DMS114 treated with DMSO at 0.1 percent for 48 hours (cell line): ENCODE results near the gene LRRK1.
"Not testable (repeated sequence)": the region's sequence is repeated elsewhere in the genome, so short reads cannot be mapped to it uniquely, and the experiment has no call there.

Experiments
- DNase-seq: peaks from one replicate; lab custom pipeline; 2025; ENCODE audit not compliant: unreplicated experiment; lab: John Stamatoyannopoulos, UW

LRRK1 gene

GRCh38 chr15:101088271-101088670 is 169.1 kb downstream of the LRRK1 start:
- DNase-seq = no peak

GRCh38 chr15:101088788-101089578 is 169.8 kb downstream of the LRRK1 start:
- peak; percentile 53 for DNase-seq

GRCh38 chr15:101089579-101090427 is 170.6 kb downstream of the LRRK1 start:
- no peak for DNase-seq

- DNase-seq = no peak
Observed at GRCh38 chr15:101090428-101090790, 171.3 kb downstream of the LRRK1 start.

- DNase-seq = no peak
Observed at GRCh38 chr15:101091080-101092017, 172.2 kb downstream of the LRRK1 start.

GRCh38 chr15:101092156-101092866 is 173.2 kb downstream of the LRRK1 start:
- no peak for DNase-seq

- DNase-seq = no peak
Observed at GRCh38 chr15:101092867-101093202, 173.7 kb downstream of the LRRK1 start.

- no peak for DNase-seq
Observed at GRCh38 chr15:101093958-101094357, 174.8 kb downstream of the LRRK1 start.

GRCh38 chr15:101095796-101096406 is 176.7 kb downstream of the LRRK1 start:
- not testable (repeated sequence) for DNase-seq

GRCh38 chr15:101097111-101097510 is 178.0 kb downstream of the LRRK1 start:
- DNase-seq = no peak

GRCh38 chr15:101099183-101099582 is 180.0 kb downstream of the LRRK1 start:
- DNase-seq = no peak

- DNase-seq = no peak
Observed at GRCh38 chr15:101100118-101100517, 181.0 kb downstream of the LRRK1 start.

GRCh38 chr15:101100593-101101442 is 181.7 kb downstream of the LRRK1 start:
- no peak for DNase-seq

- no peak for DNase-seq
Observed at GRCh38 chr15:101101676-101102075, 182.5 kb downstream of the LRRK1 start.

GRCh38 chr15:101102746-101103145 is 183.6 kb downstream of the LRRK1 start:
- DNase-seq = no peak

- DNase-seq = no peak
Observed at GRCh38 chr15:101103598-101103997, 184.4 kb downstream of the LRRK1 start.

- no peak for DNase-seq
Observed at GRCh38 chr15:101104141-101104540, 185.0 kb downstream of the LRRK1 start.

- no peak for DNase-seq
Observed at GRCh38 chr15:101105059-101105891, 186.1 kb downstream of the LRRK1 start.
